HepG2 (cell line): ENCODE results near the gene MTIF3. TPM values are rescaled to one million over a fixed set of nuclear protein-coding genes. Genes with fewer than 3 reads are reported as not detected.
A peak's percentile ranks its signal among the peaks of the same experiment; 100 is the strongest.

Source experiments
- DR1 ChIP-seq: sonication (generic); formaldehyde crosslinking; IDR thresholded peaks from 2 replicates; pipeline ENCODE4 v1.8.0; 2021; ENCODE audit warnings: mild to moderate bottlenecking, missing genetic modification reagents, inconsistent platforms
- HMGXB4 ChIP-seq, 2 experiments: sonication (generic) in 1 of 2; formaldehyde crosslinking in 1 of 2; IDR thresholded peaks; 2 replicates each; pipeline versions ENCODE4 v1.4.0 to v1.6.1; 2018 to 2020; ENCODE audit warnings: missing genetic modification reagents in 2 of 2, borderline replicate concordance in 1 of 2, low read depth in 1 of 2, mild to moderate bottlenecking in 1 of 2, missing biosample characterization in 1 of 2
- HNF1B ChIP-seq: sonication (generic); formaldehyde crosslinking; IDR thresholded peaks from 2 replicates; pipeline ENCODE4 v1.5.1; 2020; ENCODE audit warnings: mild to moderate bottlenecking, moderate library complexity, missing genetic modification reagents
- KAT8 ChIP-seq: IDR thresholded peaks from 2 replicates; pipeline ENCODE4 v1.6.1; 2016; ENCODE audit warnings: missing genetic modification reagents, missing compliant biosample characterization
- NCOA5 ChIP-seq: sonication (generic); formaldehyde crosslinking; IDR thresholded peaks from 2 replicates; pipeline ENCODE4 v1.4.0; 2020; ENCODE audit warnings: missing genetic modification reagents
- REST ChIP-seq, 2 experiments: IDR thresholded peaks; 2 replicates each; pipeline ENCODE4 v1.6.1; 2011 to 2012; ENCODE audit warnings: low read length in 2 of 2, borderline replicate concordance in 1 of 2, low read depth in 1 of 2, mild to moderate bottlenecking in 1 of 2, moderate library complexity in 1 of 2
- UBTF ChIP-seq: sonication (generic); formaldehyde crosslinking; IDR thresholded peaks from 2 replicates; pipeline ENCODE4 v1.4.0; 2020; ENCODE audit warnings: mild to moderate bottlenecking, missing genetic modification reagents
- ZFY ChIP-seq: sonication (generic); formaldehyde crosslinking; IDR thresholded peaks from 2 replicates; pipeline ENCODE4 v1.4.0; 2020; ENCODE audit warnings: missing genetic modification reagents
- ZHX1 ChIP-seq: sonication (generic); formaldehyde crosslinking; IDR thresholded peaks from 2 replicates; pipeline ENCODE4 v1.8.1; 2022; ENCODE audit warnings: low read depth, mild to moderate bottlenecking, missing genetic modification reagents
- ZNF510 ChIP-seq: sonication (generic); formaldehyde crosslinking; IDR thresholded peaks from 2 replicates; pipeline ENCODE4 v1.4.0; 2020; ENCODE audit warnings: low read depth, mild to moderate bottlenecking, missing genetic modification reagents
- polyA plus RNA-seq, 8 experiments: library from polyadenylated mRNA; depleted of rRNA in 3 of 8; stranded (reverse) in 7 of 8; unstranded in 1 of 8; fragments of >200 nt; fragmentation: Illumina TruSeq in 4 of 8; extraction: Trizol in 4 of 8; gene quantifications; 2 replicates each; pipeline versions ENCODE4 v1.2.1 to v1.2.3, GENCODE V29; 2011 to 2016; ENCODE audit warnings: low read depth in 4 of 8, missing spikeins in 1 of 8, mixed read lengths in 1 of 8; ENCODE audit not compliant: insufficient read depth in 1 of 8
- total RNA-seq, 5 experiments: library from RNA; depleted of rRNA; stranded (reverse); fragments of >200 nt; fragmentation: Illumina TruSeq; extraction: Trizol; gene quantifications; 2 replicates each; pipeline ENCODE4 v1.2.3, GENCODE V29; 2016; ENCODE audit warnings: low read depth in 1 of 5
- TF ChIP-seq, protein P1 (sequence below): sonication (generic); formaldehyde crosslinking; IDR thresholded peaks from 2 replicates; pipeline ENCODE4 v1.5.0; 2020; ENCODE audit warnings: mild to moderate bottlenecking, missing genetic modification reagents

The MTIF3 gene
- total and polyA plus RNA-seq, 2 of the 13 experiments (the other 11 are each of a cell fraction or from before 2014, with no cell fraction given), result 33.7 to 40.6 TPM

DNA sequence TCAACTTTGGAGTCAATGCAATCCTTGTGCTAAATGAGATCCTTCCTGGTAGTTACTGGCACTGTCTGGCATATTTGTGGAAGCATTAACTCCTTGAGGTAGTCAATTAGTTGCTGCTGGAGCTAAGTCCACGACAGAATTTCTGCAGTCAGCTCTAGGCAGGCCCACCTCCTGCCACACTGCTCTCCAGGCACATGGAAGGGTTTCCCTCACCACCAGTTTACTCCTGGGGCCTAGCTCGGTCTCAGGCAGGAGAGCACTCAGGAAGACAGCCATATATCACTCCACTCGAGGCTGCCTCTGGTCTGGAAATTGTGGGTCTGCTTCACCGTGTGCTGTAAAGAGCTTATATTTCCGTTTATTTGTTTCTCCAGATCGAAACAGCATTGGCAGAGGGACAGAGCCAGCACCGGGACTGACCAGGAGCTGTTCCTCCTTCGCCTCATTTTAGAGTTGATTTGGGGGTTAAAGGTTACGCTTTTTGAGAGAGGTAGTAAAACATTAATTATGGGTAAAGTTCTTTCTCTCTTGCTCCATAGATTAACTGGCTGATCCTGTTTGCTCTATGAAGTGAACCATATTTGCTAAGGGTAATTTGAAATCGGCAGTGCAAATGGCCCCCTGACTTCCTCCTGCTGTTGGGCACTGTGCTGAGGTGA lies 46.5 kb downstream of the MTIF3 start (continued):
- TF ChIP-seq HMGXB4 (CRISPR knock-in tag; IDR thresholded peaks at IDR 0.05; ENCODE audit: borderline replicate concordance in 1 of 2, low read depth in 1 of 2) (peak; percentile 19 to 50; a peak in 3 of 4 replicates), REST (IDR thresholded peaks at IDR 0.05; ENCODE audit: borderline replicate concordance in 1 of 2, low read depth in 1 of 2, low read length in 2 of 2) (no peak), ZNF510 (CRISPR knock-in tag) (0 out of 2 replicates have a peak, but pooled peaks have one; percentile 75), UBTF (CRISPR knock-in tag) (peak; percentile 22; the same call in 1 of the 2 replicates), ZFY (CRISPR knock-in tag) (peak; percentile 88), KAT8 (CRISPR knock-in tag) (0 out of 2 replicates have a peak, but pooled peaks have one; percentile 39), HNF1B (peak; percentile 62; the same call in 1 of the 2 replicates), NCOA5 (CRISPR knock-in tag) (no peak), ZHX1 (CRISPR knock-in tag) (0 out of 2 replicates have a peak, but pooled peaks have one; percentile 25), DR1 (CRISPR knock-in tag) (0 out of 2 replicates have a peak, but pooled peaks have one; percentile 5)
- TF ChIP-seq, protein P1, sequence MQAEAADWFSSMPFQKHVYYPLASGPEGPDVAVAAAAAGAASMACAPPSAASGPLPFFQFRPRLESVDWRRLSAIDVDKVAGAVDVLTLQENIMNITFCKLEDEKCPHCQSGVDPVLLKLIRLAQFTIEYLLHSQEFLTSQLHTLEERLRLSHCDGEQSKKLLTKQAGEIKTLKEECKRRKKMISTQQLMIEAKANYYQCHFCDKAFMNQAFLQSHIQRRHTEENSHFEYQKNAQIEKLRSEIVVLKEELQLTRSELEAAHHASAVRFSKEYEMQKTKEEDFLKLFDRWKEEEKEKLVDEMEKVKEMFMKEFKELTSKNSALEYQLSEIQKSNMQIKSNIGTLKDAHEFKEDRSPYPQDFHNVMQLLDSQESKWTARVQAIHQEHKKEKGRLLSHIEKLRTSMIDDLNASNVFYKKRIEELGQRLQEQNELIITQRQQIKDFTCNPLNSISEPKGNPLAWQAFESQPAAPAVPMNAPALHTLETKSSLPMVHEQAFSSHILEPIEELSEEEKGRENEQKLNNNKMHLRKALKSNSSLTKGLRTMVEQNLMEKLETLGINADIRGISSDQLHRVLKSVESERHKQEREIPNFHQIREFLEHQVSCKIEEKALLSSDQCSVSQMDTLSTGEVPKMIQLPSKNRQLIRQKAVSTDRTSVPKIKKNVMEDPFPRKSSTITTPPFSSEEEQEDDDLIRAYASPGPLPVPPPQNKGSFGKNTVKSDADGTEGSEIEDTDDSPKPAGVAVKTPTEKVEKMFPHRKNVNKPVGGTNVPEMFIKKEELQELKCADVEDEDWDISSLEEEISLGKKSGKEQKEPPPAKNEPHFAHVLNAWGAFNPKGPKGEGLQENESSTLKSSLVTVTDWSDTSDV (CRISPR knock-in tag), result 0 out of 2 replicates have a peak, but pooled peaks have one; percentile 55
